Naive B cell (primary cell): ENCODE measurements around the gene EPC1. TPM values are rescaled to one million over a fixed set of nuclear protein-coding genes. Genes with fewer than 3 reads are reported as not detected.

Experiments
- ATAC-seq, 2 donors: fragments of 150-1000 bp; cut with Tn5 transposase; 2 replicates each; pipeline ENCODE4 v1.10.0; 2021; ENCODE audit warnings: low read depth in 2 of 2, mild to moderate bottlenecking in 2 of 2, moderate library complexity in 2 of 2
- DNase-seq: peaks from one replicate; pipeline ENCODE4 v3.0.0; 2022
- H3K27ac Mint-ChIP-seq, 6 donors: one replicate each; pipeline ENCODE4 v1.8.0; 2020 to 2022; ENCODE audit warnings: mild to moderate bottlenecking in 6 of 6, mixed read lengths in 6 of 6, moderate library complexity in 5 of 6, inconsistent platforms in 2 of 6
- H3K27me3 Mint-ChIP-seq, 3 donors: one replicate each; pipeline ENCODE4 v1.8.0; 2021 to 2022; ENCODE audit warnings: mixed read lengths in 3 of 3, mild to moderate bottlenecking in 1 of 3
- H3K36me3 Mint-ChIP-seq, 2 donors: one replicate each; pipeline ENCODE4 v1.8.0; 2020 to 2022; ENCODE audit warnings: mixed read lengths in 2 of 2, inconsistent platforms in 1 of 2, mild to moderate bottlenecking in 1 of 2
- H3K4me1 Mint-ChIP-seq, 3 donors: one replicate each; pipeline ENCODE4 v1.8.0; 2020 to 2022; ENCODE audit warnings: mixed read lengths in 3 of 3, inconsistent platforms in 1 of 3, mild to moderate bottlenecking in 1 of 3, moderate library complexity in 1 of 3
- H3K4me3 Mint-ChIP-seq, 8 donors: one replicate each; pipeline ENCODE4 v1.8.0; 2020 to 2022; ENCODE audit warnings: mild to moderate bottlenecking in 8 of 8, mixed read lengths in 8 of 8, moderate library complexity in 8 of 8, inconsistent platforms in 2 of 8
- H3K9me3 Mint-ChIP-seq, 7 donors: one replicate each; pipeline ENCODE4 v1.8.0; 2020 to 2022; ENCODE audit warnings: mixed read lengths in 7 of 7, mild to moderate bottlenecking in 5 of 7, inconsistent platforms in 2 of 7, moderate library complexity in 1 of 7
- polyA plus RNA-seq, 6 donors: library from polyadenylated mRNA; unstranded; fragments of 300-500 nt; fragmentation: Illumina TruSeq; gene quantifications; one replicate each; pipeline ENCODE4 v1.2.3, GENCODE V29; 2021; ENCODE audit warnings: low read depth in 6 of 6

EPC1 gene
- polyA plus RNA-seq, 6 donors from 2014 or later = 74.8 to 137 (median 104) TPM

- Mint-ChIP-seq H3K9me3 (no peaks in the 10 kb centered on the region), H3K27ac (peak overlapping the region in 5 of 6 donors; percentile 15 to 90 (median 28)), H3K36me3 (no peaks in the 10 kb centered on the region), H3K4me3 (peak overlapping the region in 4 of 8 donors; percentile 7 to 50 (median 32)), H3K4me1 (peaks cover 62 to 88% (median 84%) of the 10 kb centered on the region in 3 donors), H3K27me3 (no peaks in the 10 kb centered on the region)
- ATAC-seq (peak; percentile 29 to 36), DNase-seq (no peak)
Measured at GRCh38 chr10:32326119-32326518, 20.8 kb downstream of the EPC1 start.

- no peak for ATAC-seq
- Mint-ChIP-seq H3K27ac (peak overlapping the region in 2 of 6 donors; percentile 0 to 84), H3K36me3 (no peaks in the 10 kb centered on the region)
Measured at GRCh38 chr10:32323051-32323450, 23.9 kb downstream of the EPC1 start.

GRCh38 chr10:32321016-32321631 lies 25.8 kb downstream of the EPC1 start:
- no peak for ATAC-seq
- Mint-ChIP-seq H3K27me3 (no peaks in the 10 kb centered on the region), H3K4me1 (peaks cover 57 to 89% (median 82%) of the 10 kb centered on the region in 3 donors), H3K4me3 (peak overlapping the region in 3 of 8 donors; percentile 7 to 30 (median 18)), H3K36me3 (no peaks in the 10 kb centered on the region), H3K9me3 (no peaks in the 10 kb centered on the region), H3K27ac (peak overlapping the region in 5 of 6 donors; percentile 50 to 90 (median 83))
- no peak for DNase-seq

More at GRCh38 chr10:32323051-32323450, 23.9 kb downstream of the EPC1 start:
- Mint-ChIP-seq H3K9me3 (no peaks in the 10 kb centered on the region), H3K4me1 (peaks cover 61 to 89% (median 83%) of the 10 kb centered on the region in 3 donors), H3K27me3 (no peaks in the 10 kb centered on the region), H3K4me3 (peak overlapping the region in 3 of 8 donors; percentile 3 to 26 (median 20))
- no peak for DNase-seq

GRCh38 chr10:32318476-32318896 lies 28.5 kb downstream of the EPC1 start:
- H3K27me3 Mint-ChIP-seq = no peaks in the 10 kb centered on the region
- H3K4me3 Mint-ChIP-seq = peak overlapping the region; percentile 1 to 68 (median 54)
- DNase-seq = peak; percentile 19
- peak overlapping the region; percentile 77 to 92 (median 88) for H3K27ac Mint-ChIP-seq
- peaks cover 0 to 6% of the 10 kb centered on the region in 2 donors for H3K36me3 Mint-ChIP-seq
- H3K9me3 Mint-ChIP-seq = no peaks in the 10 kb centered on the region
- peak; percentile 55 to 59 for ATAC-seq
- peaks cover 69 to 92% (median 86%) of the 10 kb centered on the region in 3 donors for H3K4me1 Mint-ChIP-seq

GRCh38 chr10:32317795-32318357 lies 29.1 kb downstream of the EPC1 start:
- DNase-seq (peak; percentile 32), ATAC-seq (peak; percentile 87 to 91)
- H3K4me3 Mint-ChIP-seq = peak overlapping the region in 6 of 8 donors; percentile 17 to 68 (median 54)
- H3K27ac Mint-ChIP-seq = peak overlapping the region; percentile 19 to 90 (median 86)
- H3K27me3 Mint-ChIP-seq = no peaks in the 10 kb centered on the region
- H3K4me1 Mint-ChIP-seq = peaks cover 69 to 93% (median 80%) of the 10 kb centered on the region in 3 donors
- H3K9me3 Mint-ChIP-seq = no peaks in the 10 kb centered on the region
- H3K36me3 Mint-ChIP-seq = peaks cover 0 to 6% of the 10 kb centered on the region in 2 donors

- Mint-ChIP-seq H3K9me3 (peaks cover 0 to 2% (median 0%) of the 10 kb centered on the region in 7 donors), H3K4me3 (peak overlapping the region in 1 of 8 donors; percentile 1), H3K27me3 (no peaks in the 10 kb centered on the region), H3K36me3 (peaks cover 0 to 11% of the 10 kb centered on the region in 2 donors), H3K4me1 (peaks cover 59 to 90% (median 80%) of the 10 kb centered on the region in 3 donors), H3K27ac (peak overlapping the region in 5 of 6 donors; percentile 5 to 93 (median 60))
- ATAC-seq = no peak
- DNase-seq = no peak
Measured at GRCh38 chr10:32315424-32315823, 31.5 kb downstream of the EPC1 start.

GRCh38 chr10:32314588-32314987 lies 32.4 kb downstream of the EPC1 start:
- peak overlapping the region; percentile 5 to 94 (median 84) for H3K27ac Mint-ChIP-seq
- peaks cover 0 to 11% of the 10 kb centered on the region in 2 donors for H3K36me3 Mint-ChIP-seq
- DNase-seq (no peak), ATAC-seq (no peak)
- peaks cover 0 to 2% (median 0%) of the 10 kb centered on the region in 7 donors for H3K9me3 Mint-ChIP-seq
- no peaks in the 10 kb centered on the region for H3K27me3 Mint-ChIP-seq
- peak overlapping the region in 5 of 8 donors; percentile 3 to 59 (median 23) for H3K4me3 Mint-ChIP-seq
- H3K4me1 Mint-ChIP-seq = peaks cover 56 to 89% (median 71%) of the 10 kb centered on the region in 3 donors

- Mint-ChIP-seq H3K4me1 (peaks cover 34 to 60% (median 51%) of the 10 kb centered on the region in 3 donors), H3K9me3 (peaks cover 0 to 2% (median 0%) of the 10 kb centered on the region in 7 donors), H3K27me3 (no peaks in the 10 kb centered on the region), H3K4me3 (peak overlapping the region in 2 of 8 donors; percentile 54 to 55), H3K27ac (peak overlapping the region in 3 of 6 donors; percentile 34 to 82 (median 76)), H3K36me3 (peaks cover 0 to 5% of the 10 kb centered on the region in 2 donors)
- ATAC-seq = no peak
- DNase-seq = no peak
Measured at GRCh38 chr10:32308027-32308603, 38.8 kb downstream of the EPC1 start.

- ATAC-seq = no peak
- Mint-ChIP-seq H3K36me3 (peaks cover 0 to 5% of the 10 kb centered on the region in 2 donors), H3K4me3 (no peak overlapping the region), H3K27ac (peak overlapping the region in 5 of 6 donors; percentile 12 to 82 (median 76)), H3K9me3 (peaks cover 0 to 2% (median 0%) of the 10 kb centered on the region in 7 donors), H3K4me1 (peaks cover 32 to 59% (median 51%) of the 10 kb centered on the region in 3 donors), H3K27me3 (no peaks in the 10 kb centered on the region)
- DNase-seq = no peak
Measured at GRCh38 chr10:32307609-32308008, 39.3 kb downstream of the EPC1 start.

- no peak for ATAC-seq
- Mint-ChIP-seq H3K27me3 (no peaks in the 10 kb centered on the region), H3K27ac (peak overlapping the region in 5 of 6 donors; percentile 24 to 74 (median 57)), H3K4me3 (no peak overlapping the region), H3K9me3 (no peaks in the 10 kb centered on the region), H3K36me3 (peaks cover 7 to 12% of the 10 kb centered on the region in 2 donors), H3K4me1 (peaks cover 28 to 32% (median 30%) of the 10 kb centered on the region in 3 donors)
- DNase-seq = no peak
Measured at GRCh38 chr10:32299354-32299980, 47.5 kb downstream of the EPC1 start.

- Mint-ChIP-seq H3K4me1 (peaks cover 25 to 28% (median 28%) of the 10 kb centered on the region in 3 donors), H3K4me3 (no peak overlapping the region), H3K27ac (peak overlapping the region in 2 of 6 donors; percentile 5 to 46), H3K27me3 (no peaks in the 10 kb centered on the region), H3K36me3 (peaks cover 7 to 12% of the 10 kb centered on the region in 2 donors), H3K9me3 (no peaks in the 10 kb centered on the region)
- ATAC-seq = no peak
- DNase-seq = no peak
Measured at GRCh38 chr10:32298075-32298812, 48.7 kb downstream of the EPC1 start.

- Mint-ChIP-seq H3K36me3 (peaks cover 1 to 7% of the 10 kb centered on the region in 2 donors), H3K9me3 (no peaks in the 10 kb centered on the region), H3K27me3 (no peaks in the 10 kb centered on the region), H3K4me3 (no peak overlapping the region), H3K27ac (peak overlapping the region in 2 of 6 donors; percentile 57 to 58), H3K4me1 (peaks cover 10 to 18% (median 12%) of the 10 kb centered on the region in 3 donors)
- ATAC-seq (no peak), DNase-seq (no peak)
Measured at GRCh38 chr10:32295027-32295426, 51.9 kb downstream of the EPC1 start.
